Pancreas (tissue), 10 donors: ENCODE measurements around the gene RBMS1. TPM values are rescaled to one million over a fixed set of nuclear protein-coding genes. Genes with fewer than 3 reads are reported as not detected.

ENCODE experiments used
- ATAC-seq, 4 donors: fragments of 200-7000 bp; cut with Tn5 transposase; one replicate each; pipeline versions ENCODE4 v1.8.0 to v1.9.1; 2020; ENCODE audit warnings: mild to moderate bottlenecking in 4 of 4, moderate library complexity in 4 of 4
- DNase-seq, 6 donors: peaks; one replicate each; pipeline ENCODE4 v3.0.0-alpha.2; 2020
- FAIRE-seq: peaks from 2 replicates; lab custom pipeline; 2012; peaks lifted over from hg19 to GRCh38; lab: Jason Lieb, UNC
- H3K27ac ChIP-seq, 4 donors: fragments of 200-600 bp; sonication (generic); 1 replicate in 3 of 4; 2 replicates in 1 of 4; pipeline versions ENCODE4 v1.5.0 to v1.8.0; 2020
- H3K27me3 ChIP-seq, 4 donors: fragments of 200-600 bp; one replicate each; pipeline ENCODE4 v1.8.0; 2021
- H3K36me3 ChIP-seq, 3 donors: fragments of 200-600 bp; sonication (generic) in 1 of 3; one replicate each; pipeline versions ENCODE4 v1.5.0 to v1.8.0; 2020 to 2021
- H3K4me1 ChIP-seq, 3 donors: fragments of 200-600 bp; one replicate each; pipeline ENCODE4 v1.8.0; 2021
- H3K4me3 ChIP-seq, 4 donors: fragments of 200-600 bp; sonication (generic) in 2 of 4; one replicate each; pipeline versions ENCODE4 v1.5.0 to v1.8.0; 2020 to 2021
- H3K9me3 ChIP-seq, 4 donors: fragments of 200-600 bp; one replicate each; pipeline ENCODE4 v1.8.0; 2021
- CTCF ChIP-seq, 4 donors: fragments of 200-600 bp; sonication (generic) in 3 of 4; IDR thresholded peaks; one replicate each; pipeline versions ENCODE4 v1.5.0 to v1.8.0; 2021; ENCODE audit warnings: antibody characterized with exemption in 4 of 4
- WGBS, 2 donors: extraction: QIAGEN DNeasy Blood & Tissue Kit; methylation state at CpG; one replicate each; pipeline ENCODE4 v1.1.7; 2013; 5-methylcytosine and 5-hydroxymethylcytosine counted together
- intact Hi-C, 3 donors: fragments of 100-400 bp; cut with DNase I; formaldehyde crosslinking; loops; one replicate each; pipeline versions ENCODE4 v1.11.1 to v1.14.2; 2022
- polyA plus RNA-seq, 2 donors: library from polyadenylated mRNA; stranded (reverse); fragments of 200-250 nt; gene quantifications; one replicate each; pipeline ENCODE4 v1.2.3, GENCODE V29; 2013
- total RNA-seq, 6 donors: library from RNA; stranded (reverse); fragmentation: NEBNext Ultra II Directional in 4 of 6; extraction: Animal tissue kit (Norgen Biotek cat#: 25700) in 4 of 6; gene quantifications; one replicate each; pipeline versions ENCODE4 v1.2.1 to v1.2.4, GENCODE V29; 2021 to 2023
- donor health status: healthy with polysubstance abuse.
- donor health status: DM: no; HTN: no; CAD: no; lungs with moderate emphysema.
- donor health status: DM: no; HTN: no; CAD: no.
- donor health status: control.
- donor health status: control.
- donor health status: Bipolar disorder and iron deficiency.
- donor health status: DM: yes; HTN: yes; CAD: no.
- donor health status: DM: no; HTN: no; CAD: no.
- donor health status: DM: no; HTN: no; CAD: no.
- donor health status: DM: yes; HTN: yes; CAD: no.

RBMS1 gene
- total and polyA plus RNA-seq, 8 donors: 6.3 to 26.1 (median 8.7) TPM

- Histone ChIP-seq H3K36me3 (no peaks in the 10 kb centered on the region), H3K9me3 (no peaks in the 10 kb centered on the region), H3K27ac (peak overlapping the region in 2 of 4 donors; percentile 63 to 70), H3K4me3 (no peak overlapping the region), H3K27me3 (no peaks in the 10 kb centered on the region), H3K4me1 (peaks cover 0 to 28% (median 0%) of the 10 kb centered on the region in 3 donors)
- intact Hi-C loops: no loop called here
- FAIRE-seq (no peak), DNase-seq (no peak), ATAC-seq (no peak)
- no peak for TF ChIP-seq CTCF (IDR thresholded peaks at IDR 0.05)
- 66 to 73% methylated on average over 5 of the region's 5 CpGs for WGBS, 2 donors
Observed at GRCh38 chr2:160227293-160227915, 266.2 kb downstream of the RBMS1 start.

GRCh38 chr2:160226367-160226766 is 267.2 kb downstream of the RBMS1 start:
- Histone ChIP-seq H3K36me3 (no peaks in the 10 kb centered on the region), H3K9me3 (no peaks in the 10 kb centered on the region), H3K4me1 (peaks cover 0 to 31% (median 0%) of the 10 kb centered on the region in 3 donors), H3K27me3 (no peaks in the 10 kb centered on the region), H3K27ac (peak overlapping the region; percentile 56 to 70 (median 62)), H3K4me3 (no peak overlapping the region)
- ATAC-seq: no peak
- WGBS, 2 donors: 75 to 78% methylated on average over 5 of the region's 5 CpGs
- no peak for DNase-seq
- FAIRE-seq: no peak
- no peak for TF ChIP-seq CTCF (IDR thresholded peaks at IDR 0.05)
- intact Hi-C loops: no loop called here

- Histone ChIP-seq H3K4me1 (peaks cover 0 to 31% (median 0%) of the 10 kb centered on the region in 3 donors), H3K27ac (peak overlapping the region; percentile 56 to 70 (median 62)), H3K9me3 (no peaks in the 10 kb centered on the region), H3K27me3 (no peaks in the 10 kb centered on the region), H3K4me3 (no peak overlapping the region), H3K36me3 (no peaks in the 10 kb centered on the region)
- FAIRE-seq: no peak
- intact Hi-C loops: no loop called here
- 71 to 72% methylated on average over 4 of the region's 4 CpGs for WGBS, 2 donors
- no peak for TF ChIP-seq CTCF (IDR thresholded peaks at IDR 0.05)
- peak in 4 of 6 donors; percentile 43 to 58 (median 51) for DNase-seq
- peak; percentile 30 to 85 (median 59) for ATAC-seq
Observed at GRCh38 chr2:160225722-160226121, 267.9 kb downstream of the RBMS1 start.

GRCh38 chr2:160224507-160224906 is 269.1 kb downstream of the RBMS1 start:
- WGBS, 2 donors: 88 to 90% methylated on average over 3 of the region's 3 CpGs
- H3K9me3 ChIP-seq: no peaks in the 10 kb centered on the region
- peak overlapping the region in 1 of 4 donors; percentile 45 for H3K27ac ChIP-seq
- no peak for FAIRE-seq
- intact Hi-C loops: no loop called here
- no peak for ATAC-seq
- no peaks in the 10 kb centered on the region for H3K27me3 ChIP-seq
- no peak for TF ChIP-seq CTCF (IDR thresholded peaks at IDR 0.05)
- no peaks in the 10 kb centered on the region for H3K36me3 ChIP-seq
- no peak overlapping the region for H3K4me3 ChIP-seq
- DNase-seq: no peak
- peaks cover 0 to 28% (median 0%) of the 10 kb centered on the region in 3 donors for H3K4me1 ChIP-seq

- peak in 2 of 4 donors; percentile 27 to 55 for ATAC-seq
- no peak overlapping the region for H3K4me3 ChIP-seq
- no peaks in the 10 kb centered on the region for H3K27me3 ChIP-seq
- no peak for TF ChIP-seq CTCF (IDR thresholded peaks at IDR 0.05)
- no peak for FAIRE-seq
- DNase-seq: no peak
- no peaks in the 10 kb centered on the region for H3K36me3 ChIP-seq
- peak overlapping the region in 2 of 4 donors; percentile 24 to 45 for H3K27ac ChIP-seq
- H3K4me1 ChIP-seq: peaks cover 0 to 24% (median 0%) of the 10 kb centered on the region in 3 donors
- WGBS, 2 donors: 76 to 83% methylated on average over 3 of the region's 3 CpGs
- H3K9me3 ChIP-seq: no peaks in the 10 kb centered on the region
- intact Hi-C loops: no loop called here
Observed at GRCh38 chr2:160224060-160224459, 269.5 kb downstream of the RBMS1 start.
